ENCODE data around the gene CTDSP2. TPM values are rescaled to one million over a fixed set of nuclear protein-coding genes. Genes with fewer than 3 reads are reported as not detected.

The CTDSP2 gene
- polyA plus RNA-seq, 4 donors: 35.1 to 143 (median 51.8) TPM

- Histone ChIP-seq H3K27ac (ENCODE audit: low read depth in 1 of 3, low read length in 2 of 3) (no peak overlapping the region), H3K27me3 (ENCODE audit: control insufficient read depth in 3 of 3, insufficient read depth in 3 of 3, low read length in 3 of 3) (no peaks in the 10 kb centered on the region), H3K36me3 (ENCODE audit: control insufficient read depth in 3 of 3, insufficient read depth in 2 of 3, low read depth in 1 of 3, low read length in 3 of 3) (peaks cover 17 to 73% (median 29%) of the 10 kb centered on the region in 3 donors), H3K4me1 (ENCODE audit: control insufficient read depth in 3 of 3, insufficient read depth in 2 of 3, low read depth in 1 of 3, low read length in 2 of 3) (peaks cover 0 to 25% (median 11%) of the 10 kb centered on the region in 3 donors), H3K9me3 (ENCODE audit: control insufficient read depth in 2 of 2, insufficient read depth in 1 of 2, low read depth in 1 of 2, low read length in 1 of 2) (no peaks in the 10 kb centered on the region), H3K4me3 (ENCODE audit: low read depth in 1 of 3, low read length in 3 of 3) (no peak overlapping the region)
- DNase-seq (no peak), FAIRE-seq (no peak)
- WGBS, 3 donors: 67 to 80% (median 77%) methylated on average over 10 of the region's 10 CpGs
Measured at GRCh38 chr12:57829025-57829777, 17.3 kb downstream of the CTDSP2 start.

- no peak overlapping the region for H3K27ac ChIP-seq (ENCODE audit: low read depth in 1 of 3, low read length in 2 of 3)
- peaks cover 28 to 82% (median 39%) of the 10 kb centered on the region in 3 donors for H3K36me3 ChIP-seq (ENCODE audit: control insufficient read depth in 3 of 3, insufficient read depth in 2 of 3, low read depth in 1 of 3, low read length in 3 of 3)
- DNase-seq: no peak
- WGBS, 3 donors: 50 to 89% (median 71%) methylated on average over 1 of the region's 1 CpG
- peaks cover 0 to 16% (median 6%) of the 10 kb centered on the region in 3 donors for H3K4me1 ChIP-seq (ENCODE audit: control insufficient read depth in 3 of 3, insufficient read depth in 2 of 3, low read depth in 1 of 3, low read length in 2 of 3)
- no peak overlapping the region for H3K4me3 ChIP-seq (ENCODE audit: low read depth in 1 of 3, low read length in 3 of 3)
- no peak for FAIRE-seq
- H3K27me3 ChIP-seq (ENCODE audit: control insufficient read depth in 3 of 3, insufficient read depth in 3 of 3, low read length in 3 of 3): no peaks in the 10 kb centered on the region
- H3K9me3 ChIP-seq (ENCODE audit: control insufficient read depth in 2 of 2, insufficient read depth in 1 of 2, low read depth in 1 of 2, low read length in 1 of 2): no peaks in the 10 kb centered on the region
Measured at GRCh38 chr12:57826966-57827365, 19.6 kb downstream of the CTDSP2 start.

- FAIRE-seq: no peak
Measured at GRCh38 chr12:57826400-57826799, 20.1 kb downstream of the CTDSP2 start.

GRCh38 chr12:57825451-57825850 lies 21.1 kb downstream of the CTDSP2 start:
- Histone ChIP-seq H3K27ac (ENCODE audit: low read depth in 1 of 3, low read length in 2 of 3) (no peak overlapping the region), H3K27me3 (ENCODE audit: control insufficient read depth in 3 of 3, insufficient read depth in 3 of 3, low read length in 3 of 3) (no peaks in the 10 kb centered on the region), H3K4me1 (ENCODE audit: control insufficient read depth in 3 of 3, insufficient read depth in 2 of 3, low read depth in 1 of 3, low read length in 2 of 3) (peaks cover 0 to 9% (median 0%) of the 10 kb centered on the region in 3 donors), H3K4me3 (ENCODE audit: low read depth in 1 of 3, low read length in 3 of 3) (no peak overlapping the region), H3K9me3 (ENCODE audit: control insufficient read depth in 2 of 2, insufficient read depth in 1 of 2, low read depth in 1 of 2, low read length in 1 of 2) (no peaks in the 10 kb centered on the region), H3K36me3 (ENCODE audit: control insufficient read depth in 3 of 3, insufficient read depth in 2 of 3, low read depth in 1 of 3, low read length in 3 of 3) (peaks cover 32 to 89% (median 39%) of the 10 kb centered on the region in 3 donors)
- WGBS, 3 donors: 95 to 100% (median 98%) methylated on average over 2 of the region's 2 CpGs
- FAIRE-seq (no peak), DNase-seq (no peak)

More at GRCh38 chr12:57826400-57826799, 20.1 kb downstream of the CTDSP2 start:
- Histone ChIP-seq H3K4me3 (ENCODE audit: low read depth in 1 of 3, low read length in 3 of 3) (no peak overlapping the region), H3K36me3 (ENCODE audit: control insufficient read depth in 3 of 3, insufficient read depth in 2 of 3, low read depth in 1 of 3, low read length in 3 of 3) (peaks cover 31 to 88% (median 39%) of the 10 kb centered on the region in 3 donors), H3K27ac (ENCODE audit: low read depth in 1 of 3, low read length in 2 of 3) (no peak overlapping the region), H3K9me3 (ENCODE audit: control insufficient read depth in 2 of 2, insufficient read depth in 1 of 2, low read depth in 1 of 2, low read length in 1 of 2) (no peaks in the 10 kb centered on the region), H3K4me1 (ENCODE audit: control insufficient read depth in 3 of 3, insufficient read depth in 2 of 3, low read depth in 1 of 3, low read length in 2 of 3) (peaks cover 0 to 10% (median 0%) of the 10 kb centered on the region in 3 donors), H3K27me3 (ENCODE audit: control insufficient read depth in 3 of 3, insufficient read depth in 3 of 3, low read length in 3 of 3) (no peaks in the 10 kb centered on the region)
- no peak for DNase-seq
- WGBS, 3 donors: 80 to 91% (median 81%) methylated on average over 2 of the region's 2 CpGs

- H3K4me3 ChIP-seq (ENCODE audit: low read depth in 1 of 3, low read length in 3 of 3): no peak overlapping the region
- peaks cover 32 to 84% (median 37%) of the 10 kb centered on the region in 3 donors for H3K36me3 ChIP-seq (ENCODE audit: control insufficient read depth in 3 of 3, insufficient read depth in 2 of 3, low read depth in 1 of 3, low read length in 3 of 3)
- no peak for DNase-seq
- no peak overlapping the region for H3K27ac ChIP-seq (ENCODE audit: low read depth in 1 of 3, low read length in 2 of 3)
- WGBS, 3 donors: 92 to 93% (median 93%) methylated on average over 18 of the region's 18 CpGs
- H3K27me3 ChIP-seq (ENCODE audit: control insufficient read depth in 3 of 3, insufficient read depth in 3 of 3, low read length in 3 of 3): no peaks in the 10 kb centered on the region
- peaks cover 0 to 3% (median 0%) of the 10 kb centered on the region in 3 donors for H3K4me1 ChIP-seq (ENCODE audit: control insufficient read depth in 3 of 3, insufficient read depth in 2 of 3, low read depth in 1 of 3, low read length in 2 of 3)
- FAIRE-seq: no peak
- no peaks in the 10 kb centered on the region for H3K9me3 ChIP-seq (ENCODE audit: control insufficient read depth in 2 of 2, insufficient read depth in 1 of 2, low read depth in 1 of 2, low read length in 1 of 2)
Measured at GRCh38 chr12:57823908-57824640, 22.5 kb downstream of the CTDSP2 start.

- Histone ChIP-seq H3K4me3 (ENCODE audit: low read depth in 1 of 3, low read length in 3 of 3) (no peak overlapping the region), H3K9me3 (ENCODE audit: control insufficient read depth in 2 of 2, insufficient read depth in 1 of 2, low read depth in 1 of 2, low read length in 1 of 2) (no peaks in the 10 kb centered on the region), H3K4me1 (ENCODE audit: control insufficient read depth in 3 of 3, insufficient read depth in 2 of 3, low read depth in 1 of 3, low read length in 2 of 3) (no peaks in the 10 kb centered on the region), H3K36me3 (ENCODE audit: control insufficient read depth in 3 of 3, insufficient read depth in 2 of 3, low read depth in 1 of 3, low read length in 3 of 3) (peaks cover 32 to 88% (median 37%) of the 10 kb centered on the region in 3 donors), H3K27ac (ENCODE audit: low read depth in 1 of 3, low read length in 2 of 3) (no peak overlapping the region), H3K27me3 (ENCODE audit: control insufficient read depth in 3 of 3, insufficient read depth in 3 of 3, low read length in 3 of 3) (no peaks in the 10 kb centered on the region)
- FAIRE-seq (no peak), DNase-seq (no peak)
- 83 to 89% (median 88%) methylated on average over 17 of the region's 17 CpGs for WGBS, 3 donors
Measured at GRCh38 chr12:57823131-57823907, 23.2 kb downstream of the CTDSP2 start.

GRCh38 chr12:57822392-57823130 lies 24.0 kb downstream of the CTDSP2 start:
- Histone ChIP-seq H3K27ac (ENCODE audit: low read depth in 1 of 3, low read length in 2 of 3) (no peak overlapping the region), H3K36me3 (ENCODE audit: control insufficient read depth in 3 of 3, insufficient read depth in 2 of 3, low read depth in 1 of 3, low read length in 3 of 3) (peaks cover 32 to 81% (median 34%) of the 10 kb centered on the region in 3 donors), H3K9me3 (ENCODE audit: control insufficient read depth in 2 of 2, insufficient read depth in 1 of 2, low read depth in 1 of 2, low read length in 1 of 2) (no peaks in the 10 kb centered on the region), H3K4me1 (ENCODE audit: control insufficient read depth in 3 of 3, insufficient read depth in 2 of 3, low read depth in 1 of 3, low read length in 2 of 3) (peaks cover 0 to 3% (median 0%) of the 10 kb centered on the region in 3 donors), H3K27me3 (ENCODE audit: control insufficient read depth in 3 of 3, insufficient read depth in 3 of 3, low read length in 3 of 3) (no peaks in the 10 kb centered on the region), H3K4me3 (ENCODE audit: low read depth in 1 of 3, low read length in 3 of 3) (no peak overlapping the region)
- no peak for DNase-seq
- WGBS, 3 donors: 83 to 88% (median 88%) methylated on average over 10 of the region's 10 CpGs
- FAIRE-seq: no peak

Measured in small intestine (tissue), 7 donors.